ENCODE results near the gene MCTP2.
"Not testable (repeated sequence)": the region's sequence is repeated elsewhere in the genome, so short reads cannot be mapped to it uniquely, and the experiment has no call there.

MCTP2 gene

DNA sequence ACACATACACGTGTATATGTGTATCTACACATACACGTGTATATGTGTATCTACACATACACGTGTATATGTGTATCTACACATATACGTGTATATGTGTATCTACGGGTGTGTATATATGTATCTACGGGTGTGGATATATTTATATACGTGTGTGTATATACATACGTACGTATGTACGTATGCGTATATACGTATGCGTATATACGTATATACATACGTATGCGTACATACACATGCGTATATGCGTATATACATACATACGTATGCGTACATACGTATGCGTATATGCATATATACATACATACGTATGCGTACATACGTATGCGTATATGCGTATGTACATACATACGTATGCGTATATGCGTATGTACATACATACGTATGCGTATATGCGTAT is 11.6 kb downstream of the MCTP2 start:
- H3K4me3 Mint-ChIP-seq; H3K9me3 Mint-ChIP-seq; H3K36me3 Mint-ChIP-seq; H3K27ac Mint-ChIP-seq; ATAC-seq (replicated peaks); H3K27me3 Mint-ChIP-seq; DNase-seq: not testable (repeated sequence)
- H3K4me1 Mint-ChIP-seq: peaks cover 32 to 63% of the 10 kb centered on the region in 2 donors

DNA sequence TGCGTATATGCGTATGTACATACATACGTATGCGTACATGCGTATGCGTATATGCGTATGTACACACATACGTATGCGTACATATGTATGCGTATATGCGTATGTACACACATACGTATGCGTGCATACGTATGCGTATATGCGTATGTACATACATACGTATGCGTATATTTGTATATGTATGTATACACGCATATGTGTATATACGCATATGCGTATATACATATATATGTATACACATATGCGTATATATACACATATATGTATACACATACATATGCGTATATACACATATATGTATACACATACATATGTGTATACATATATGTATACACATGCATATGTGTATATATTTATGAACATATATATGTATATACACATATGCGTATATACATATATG is 12.1 kb downstream of the MCTP2 start:
- no peaks in the 10 kb centered on the region for H3K9me3 Mint-ChIP-seq
- H3K36me3 Mint-ChIP-seq: peaks cover 0 to 4% of the 10 kb centered on the region in 2 donors
- H3K4me3 Mint-ChIP-seq: no peak overlapping the region
- no peak overlapping the region for H3K27ac Mint-ChIP-seq
- no peak for ATAC-seq (replicated peaks)
- peaks cover 31 to 63% of the 10 kb centered on the region in 2 donors for H3K4me1 Mint-ChIP-seq
- no peak for DNase-seq
- H3K27me3 Mint-ChIP-seq: no peaks in the 10 kb centered on the region

DNA sequence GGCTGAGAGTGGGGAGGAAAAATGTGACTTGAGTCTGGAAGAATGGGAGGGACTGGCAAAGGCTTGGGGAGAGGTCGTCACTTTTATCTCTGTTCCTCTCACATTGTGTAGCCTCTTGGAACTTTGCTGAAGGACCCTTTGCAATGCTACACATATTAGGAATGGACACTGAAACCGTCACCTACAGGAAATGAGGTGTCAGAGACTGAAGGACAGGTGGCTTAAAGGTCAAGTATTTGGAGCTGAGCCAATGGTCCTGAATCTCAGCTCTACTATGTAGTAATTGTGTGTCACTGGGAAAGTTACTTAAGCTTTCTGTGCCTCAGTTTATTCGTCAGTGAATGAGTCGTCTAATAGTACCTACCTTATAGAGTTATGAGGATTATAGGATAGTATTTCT is 14.7 kb downstream of the MCTP2 start:
- Mint-ChIP-seq H3K4me1 (peaks cover 22 to 62% of the 10 kb centered on the region in 2 donors), H3K4me3 (no peak overlapping the region), H3K27ac (peak overlapping the region; percentile 78), H3K9me3 (no peaks in the 10 kb centered on the region), H3K27me3 (no peaks in the 10 kb centered on the region), H3K36me3 (peaks cover 0 to 4% of the 10 kb centered on the region in 2 donors)
- no peak for DNase-seq
- no peak for ATAC-seq (replicated peaks)

DNA sequence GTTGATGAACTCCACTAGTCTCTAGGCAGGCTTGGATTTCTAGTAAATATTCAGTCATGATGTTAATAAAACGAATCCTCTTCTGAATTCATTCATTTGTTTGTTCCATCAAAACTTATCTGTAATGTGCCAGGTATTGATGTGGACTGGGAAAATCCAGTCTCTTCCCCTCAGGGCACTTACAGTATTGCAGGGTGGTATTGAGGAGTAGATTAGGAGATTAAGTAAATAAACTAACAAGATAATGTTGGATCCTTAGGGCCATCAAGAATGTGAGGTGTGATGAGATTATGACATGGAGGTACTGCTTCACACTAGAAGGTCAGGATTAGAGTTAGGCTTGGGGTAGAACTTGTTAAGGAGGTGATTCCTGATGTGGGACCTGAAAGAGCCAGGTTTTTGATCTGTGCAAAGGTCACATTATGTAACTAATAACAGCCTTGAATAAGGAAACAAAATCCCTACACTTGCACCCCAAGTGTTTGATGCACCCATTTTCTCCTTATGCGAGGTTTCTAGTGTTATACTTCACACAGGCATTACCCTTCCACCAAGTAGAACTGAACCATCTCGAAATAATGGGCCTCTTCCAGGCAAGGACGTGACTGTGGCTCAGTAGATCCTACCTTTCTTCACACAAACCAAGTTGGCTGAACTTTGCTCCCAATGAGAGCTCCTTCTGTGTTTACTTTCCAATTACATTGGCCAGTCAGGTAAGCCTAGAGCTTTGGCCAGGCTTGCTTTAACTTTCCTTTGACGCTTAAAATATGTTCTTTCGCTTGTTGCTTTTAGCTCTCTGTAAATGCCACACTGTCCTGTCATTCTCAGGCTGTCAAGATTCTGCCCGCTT is 16.7 kb downstream of the MCTP2 start:
- ATAC-seq (replicated peaks): no peak
- peaks cover 31 to 66% of the 10 kb centered on the region in 2 donors for H3K4me1 Mint-ChIP-seq
- DNase-seq: no peak
- H3K27me3 Mint-ChIP-seq: no peaks in the 10 kb centered on the region
- no peaks in the 10 kb centered on the region for H3K9me3 Mint-ChIP-seq
- no peak overlapping the region for H3K4me3 Mint-ChIP-seq
- no peak overlapping the region for H3K27ac Mint-ChIP-seq
- H3K36me3 Mint-ChIP-seq: peaks cover 0 to 14% of the 10 kb centered on the region in 2 donors

DNA sequence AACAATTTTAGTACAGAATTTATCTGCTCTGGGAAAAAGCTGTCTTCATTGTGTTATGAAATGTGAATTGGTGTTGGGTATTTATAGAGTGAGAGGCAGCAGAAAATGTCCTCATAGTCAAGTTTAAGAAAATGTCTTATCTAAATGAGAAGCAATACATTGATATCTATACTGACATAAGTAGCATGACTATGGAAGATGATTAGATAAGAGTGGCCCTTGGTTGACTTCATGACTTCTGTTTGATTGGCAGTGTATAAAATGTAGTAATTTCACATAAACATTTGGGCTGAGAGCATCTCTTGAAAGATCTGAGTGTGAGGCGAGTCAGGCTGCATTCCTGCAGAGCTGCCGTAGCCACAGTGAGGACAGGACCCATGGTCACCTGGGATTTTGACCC is 19.4 kb downstream of the MCTP2 start:
- ATAC-seq (replicated peaks) (no peak), DNase-seq (no peak)
- Mint-ChIP-seq H3K27ac (no peak overlapping the region), H3K27me3 (no peaks in the 10 kb centered on the region), H3K4me3 (no peak overlapping the region), H3K4me1 (peaks cover 38 to 90% of the 10 kb centered on the region in 2 donors), H3K9me3 (no peaks in the 10 kb centered on the region), H3K36me3 (peaks cover 0 to 15% of the 10 kb centered on the region in 2 donors)

DNA sequence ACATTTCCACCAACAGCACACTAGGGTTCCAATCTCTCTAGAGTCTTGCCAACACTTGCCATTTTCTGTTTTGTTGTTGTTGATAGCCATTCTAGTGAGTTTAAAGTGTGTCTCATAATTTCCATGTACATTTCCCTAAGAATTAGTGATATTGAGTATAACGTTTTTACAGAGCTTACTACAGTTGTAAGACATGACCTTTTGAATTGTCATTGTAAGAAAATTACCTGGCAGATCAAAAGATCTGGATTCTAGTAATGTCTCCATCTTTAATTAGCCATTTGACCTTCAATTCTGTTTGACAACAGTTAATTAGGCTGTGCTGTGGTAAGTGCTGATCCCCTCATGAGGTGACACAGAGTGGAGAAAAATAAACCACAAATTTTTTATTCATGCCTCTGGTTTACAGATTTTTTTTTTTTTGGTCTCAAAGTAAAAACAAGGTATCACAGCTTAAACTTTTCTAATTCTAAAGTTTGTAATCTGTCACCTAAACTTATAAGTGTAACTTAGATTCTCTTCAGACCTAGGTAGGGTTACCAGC is 20.9 kb downstream of the MCTP2 start:
- H3K9me3 Mint-ChIP-seq: no peaks in the 10 kb centered on the region
- peak overlapping the region; percentile 62 for H3K27ac Mint-ChIP-seq
- DNase-seq: no peak
- no peak overlapping the region for H3K4me3 Mint-ChIP-seq
- peak in 1 of 2 donors; percentile 28 for ATAC-seq (replicated peaks)
- H3K27me3 Mint-ChIP-seq: no peaks in the 10 kb centered on the region
- H3K4me1 Mint-ChIP-seq: peaks cover 41 to 91% of the 10 kb centered on the region in 2 donors
- H3K36me3 Mint-ChIP-seq: peaks cover 0 to 13% of the 10 kb centered on the region in 2 donors

DNA sequence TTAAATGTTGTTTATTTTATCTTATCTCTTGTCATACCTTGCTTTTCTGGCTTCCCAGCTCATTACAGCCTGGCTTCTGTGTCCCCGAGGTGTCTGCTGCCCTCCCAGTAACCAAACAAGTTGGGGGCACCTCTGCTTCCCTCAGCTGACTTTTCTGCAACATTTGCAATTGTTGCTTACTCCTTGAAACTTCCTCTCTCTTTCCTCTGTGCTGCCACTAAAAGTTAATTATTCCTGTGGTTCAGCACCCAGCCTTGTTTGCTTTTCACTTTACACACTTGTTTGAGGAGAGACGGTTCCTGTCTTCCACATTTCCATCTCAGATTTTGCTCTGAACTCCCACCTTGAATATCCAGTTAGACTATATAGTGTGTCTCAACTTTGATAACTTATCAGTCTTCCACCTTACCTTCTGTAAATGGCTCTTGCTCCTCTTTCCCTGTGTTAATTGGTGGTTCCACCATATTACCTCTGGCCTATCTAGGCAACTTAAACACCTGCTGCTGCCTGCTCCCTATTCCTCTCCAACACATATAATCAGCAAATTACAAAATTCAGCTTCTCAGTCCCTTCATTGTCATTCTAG is 21.6 kb downstream of the MCTP2 start:
- no peaks in the 10 kb centered on the region for H3K27me3 Mint-ChIP-seq
- H3K4me3 Mint-ChIP-seq: peak overlapping the region in 1 of 2 donors; percentile 21
- ATAC-seq (replicated peaks): no peak
- no peak for DNase-seq
- H3K4me1 Mint-ChIP-seq: peaks cover 36 to 89% of the 10 kb centered on the region in 2 donors
- no peaks in the 10 kb centered on the region for H3K9me3 Mint-ChIP-seq
- H3K36me3 Mint-ChIP-seq: peaks cover 0 to 13% of the 10 kb centered on the region in 2 donors
- H3K27ac Mint-ChIP-seq: peak overlapping the region; percentile 2

DNA sequence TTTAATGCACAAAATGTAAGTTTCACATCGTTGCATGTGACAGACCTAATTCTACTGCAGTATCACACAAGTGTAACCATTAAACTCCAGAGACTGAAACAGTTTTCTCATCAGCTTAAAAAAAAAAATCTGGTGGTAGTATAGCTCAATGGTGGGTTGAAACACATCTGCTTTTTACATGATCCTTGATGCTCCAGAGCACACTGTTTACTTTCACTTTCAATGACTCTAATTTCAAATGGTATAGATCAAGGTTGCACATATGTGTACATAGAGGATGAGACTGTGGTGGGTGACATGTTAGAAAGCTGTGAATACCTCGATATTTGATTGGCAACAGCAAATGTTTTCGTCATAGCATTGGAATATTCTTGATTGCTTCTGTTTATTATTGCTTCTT is 22.4 kb downstream of the MCTP2 start:
- Mint-ChIP-seq H3K36me3 (peaks cover 0 to 13% of the 10 kb centered on the region in 2 donors), H3K9me3 (no peaks in the 10 kb centered on the region), H3K27ac (peak overlapping the region; percentile 15), H3K27me3 (no peaks in the 10 kb centered on the region), H3K4me3 (peak overlapping the region; percentile 21 to 37), H3K4me1 (peaks cover 40 to 89% of the 10 kb centered on the region in 2 donors)
- ATAC-seq (replicated peaks) (peak; percentile 68 to 71), DNase-seq (no peak)

DNA sequence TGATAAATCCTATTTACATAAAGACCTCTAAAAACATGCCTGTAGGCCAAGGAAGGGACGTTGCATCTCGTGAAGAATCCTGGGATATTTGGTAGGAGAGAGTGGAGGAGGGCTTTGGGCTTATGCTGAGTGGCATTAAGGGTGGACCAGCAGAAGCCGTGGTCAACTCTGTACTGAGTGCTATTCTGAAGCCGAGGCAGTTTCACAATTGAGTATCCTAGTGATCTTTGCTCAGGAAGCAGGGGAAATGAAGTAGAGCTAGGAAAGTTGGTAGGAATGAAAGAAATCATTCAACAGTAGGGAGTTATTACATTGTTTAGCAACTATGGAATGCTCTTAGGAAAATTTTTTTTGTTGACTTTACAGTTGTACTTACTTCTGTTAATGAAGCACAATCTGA is 24.2 kb downstream of the MCTP2 start:
- no peaks in the 10 kb centered on the region for H3K9me3 Mint-ChIP-seq
- H3K27me3 Mint-ChIP-seq: no peaks in the 10 kb centered on the region
- peaks cover 52 to 91% of the 10 kb centered on the region in 2 donors for H3K4me1 Mint-ChIP-seq
- peak overlapping the region in 1 of 2 donors; percentile 5 for H3K4me3 Mint-ChIP-seq
- ATAC-seq (replicated peaks): no peak
- peak overlapping the region; percentile 1 for H3K27ac Mint-ChIP-seq
- H3K36me3 Mint-ChIP-seq: peaks cover 0 to 13% of the 10 kb centered on the region in 2 donors
- DNase-seq: no peak

DNA sequence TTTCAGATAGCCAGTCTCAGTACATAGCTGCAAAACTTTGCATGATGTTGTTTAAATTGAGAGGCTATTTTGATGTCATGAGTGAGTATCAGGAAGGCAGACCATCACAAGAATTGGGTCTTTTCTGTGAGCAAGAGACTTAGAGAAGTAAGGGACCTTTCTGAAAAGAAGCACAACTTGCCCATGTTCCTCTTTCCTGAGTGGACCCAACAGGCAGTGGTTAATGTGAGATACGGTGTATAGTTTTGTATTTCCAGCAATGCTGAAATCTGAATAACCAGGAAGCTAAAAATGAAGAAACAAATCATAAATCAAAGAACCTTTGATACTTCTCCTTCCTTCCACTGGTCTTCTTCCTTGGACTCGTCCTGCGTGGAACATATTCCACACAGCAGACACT is 25.1 kb downstream of the MCTP2 start:
- DNase-seq (no peak), ATAC-seq (replicated peaks) (no peak)
- Mint-ChIP-seq H3K4me3 (no peak overlapping the region), H3K36me3 (peaks cover 2 to 18% of the 10 kb centered on the region in 2 donors), H3K27ac (peak overlapping the region; percentile 43), H3K4me1 (peaks cover 52 to 95% of the 10 kb centered on the region in 2 donors), H3K9me3 (no peaks in the 10 kb centered on the region), H3K27me3 (no peaks in the 10 kb centered on the region)

DNA sequence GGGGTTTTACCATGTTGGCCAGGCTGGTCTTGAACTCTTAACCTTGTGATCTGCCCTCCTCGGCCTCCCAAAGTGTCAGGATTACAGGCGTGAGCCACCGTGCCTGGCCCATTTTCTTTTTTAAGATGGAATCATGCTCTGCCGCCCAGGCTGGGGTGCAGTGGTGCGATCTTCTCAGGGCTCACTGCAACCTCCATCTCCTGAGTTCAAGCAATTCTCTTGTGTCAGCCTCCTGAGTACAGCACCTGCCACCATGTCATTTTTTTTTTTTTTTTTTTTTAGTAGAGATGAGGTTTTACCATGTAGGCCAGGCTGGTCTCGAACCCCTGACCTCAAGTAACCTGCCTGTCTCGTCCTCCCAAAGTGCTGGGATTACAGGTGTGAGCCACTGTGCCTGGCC is 26.4 kb downstream of the MCTP2 start:
- peaks cover 46 to 87% of the 10 kb centered on the region in 2 donors for H3K4me1 Mint-ChIP-seq
- peak overlapping the region; percentile 81 for H3K27ac Mint-ChIP-seq
- peak overlapping the region in 1 of 2 donors; percentile 43 for H3K4me3 Mint-ChIP-seq
- ATAC-seq (replicated peaks): peak in 1 of 2 donors; percentile 10
- not testable (repeated sequence) for H3K36me3 Mint-ChIP-seq, H3K9me3 Mint-ChIP-seq, DNase-seq, H3K27me3 Mint-ChIP-seq

DNA sequence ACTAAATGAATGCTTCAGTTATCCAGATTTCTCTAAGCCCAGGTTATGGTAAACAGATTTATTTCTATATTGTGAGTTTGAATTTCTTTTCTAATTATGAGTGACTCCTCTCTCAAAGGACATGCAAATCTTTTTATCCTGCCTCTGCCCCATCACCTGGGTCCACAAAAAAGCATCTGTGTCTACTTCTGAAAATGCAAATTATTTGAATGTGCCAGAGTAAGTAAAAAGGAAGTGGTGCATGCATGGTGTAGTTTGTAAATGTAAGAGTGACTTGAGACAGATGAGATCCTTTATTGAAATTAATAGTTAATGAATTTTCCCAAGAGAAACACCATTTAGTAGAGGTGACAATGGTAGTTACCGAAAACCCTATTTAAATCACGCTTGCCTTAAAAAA is 26.9 kb downstream of the MCTP2 start:
- Mint-ChIP-seq H3K27ac (no peak overlapping the region), H3K27me3 (no peaks in the 10 kb centered on the region), H3K9me3 (no peaks in the 10 kb centered on the region), H3K4me3 (peak overlapping the region in 1 of 2 donors; percentile 32), H3K4me1 (peaks cover 45 to 87% of the 10 kb centered on the region in 2 donors), H3K36me3 (peaks cover 2 to 6% of the 10 kb centered on the region in 2 donors)
- DNase-seq (no peak), ATAC-seq (replicated peaks) (peak; percentile 76 to 83)

DNA sequence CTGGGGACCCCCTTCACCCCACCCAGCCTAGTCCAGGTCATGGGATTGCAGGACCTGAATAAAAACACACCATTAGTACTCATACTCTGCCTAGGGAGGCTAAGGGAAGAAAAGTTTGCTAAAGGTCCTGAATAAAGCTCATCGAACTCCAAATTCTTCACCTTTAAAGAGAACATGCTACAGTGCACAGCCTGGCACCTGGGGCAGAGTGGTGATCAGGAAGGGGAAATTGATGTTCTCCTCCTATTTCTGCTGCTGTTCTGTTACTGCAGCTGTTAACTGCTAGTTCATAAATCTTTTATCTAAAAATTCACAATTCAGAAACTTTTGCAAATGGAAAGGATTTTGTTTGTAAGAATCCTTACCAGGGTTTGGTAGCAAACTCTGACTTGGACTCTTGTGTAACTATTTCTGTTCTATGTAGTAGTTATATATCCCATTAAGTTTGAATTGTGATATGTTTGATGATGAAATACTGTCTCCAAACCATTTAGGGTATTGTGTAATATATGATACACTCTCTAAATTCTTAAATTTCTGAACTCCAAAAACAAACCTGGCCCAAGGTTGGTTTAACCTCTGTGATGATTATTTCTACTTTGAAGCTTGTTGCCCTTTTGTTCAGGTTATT is 27.9 kb downstream of the MCTP2 start:
- ATAC-seq (replicated peaks) (no peak), DNase-seq (no peak)
- Mint-ChIP-seq H3K4me3 (no peak overlapping the region), H3K27me3 (no peaks in the 10 kb centered on the region), H3K9me3 (no peaks in the 10 kb centered on the region), H3K36me3 (peaks cover 2 to 4% of the 10 kb centered on the region in 2 donors), H3K4me1 (peaks cover 50 to 87% of the 10 kb centered on the region in 2 donors), H3K27ac (peak overlapping the region; percentile 42)

DNA sequence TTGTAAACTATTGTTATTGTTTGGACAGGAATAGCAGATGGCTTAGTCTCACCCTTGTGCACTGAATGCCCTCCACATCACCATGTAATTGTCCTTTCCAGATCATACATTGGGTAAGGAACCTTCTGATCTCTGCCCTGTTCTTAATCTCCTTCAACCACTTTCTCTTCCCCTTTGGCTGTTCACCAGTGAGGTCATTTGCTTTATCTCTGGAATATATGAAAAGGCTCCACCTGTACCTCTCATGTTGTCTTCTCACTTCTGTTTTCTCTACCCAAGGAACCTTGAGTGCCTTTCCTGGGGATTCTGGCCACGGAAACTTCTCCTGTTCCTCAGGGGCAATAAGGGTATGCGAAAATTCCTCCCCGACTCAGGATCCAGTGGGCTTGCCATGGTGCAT is 28.5 kb downstream of the MCTP2 start:
- H3K27ac Mint-ChIP-seq: peak overlapping the region; percentile 48
- H3K4me3 Mint-ChIP-seq: peak overlapping the region; percentile 13 to 31
- peaks cover 50 to 83% of the 10 kb centered on the region in 2 donors for H3K4me1 Mint-ChIP-seq
- no peak for DNase-seq
- no peaks in the 10 kb centered on the region for H3K9me3 Mint-ChIP-seq
- no peaks in the 10 kb centered on the region for H3K27me3 Mint-ChIP-seq
- peaks cover 2 to 4% of the 10 kb centered on the region in 2 donors for H3K36me3 Mint-ChIP-seq
- ATAC-seq (replicated peaks): peak; percentile 65 to 66
